SU-DHL-6 (cell line): ENCODE results near the gene PDCD1LG2.

Experiments
- H2AFZ ChIP-seq: fragments of 200-600 bp; sonication (generic); 2 replicates; pipeline ENCODE4 v1.6.1; 2014; ENCODE audit warnings: low read depth, mild to moderate bottlenecking, moderate library complexity, mixed read lengths, antibody characterized with exemption, low read length; ENCODE audit not compliant: severe bottlenecking
- H3F3A ChIP-seq: fragments of 200-600 bp; shearing (Covaris generic); 2 replicates; pipeline ENCODE4 v1.6.0; 2016; ENCODE audit warnings: antibody characterized with exemption, mild to moderate bottlenecking; ENCODE audit not compliant: insufficient read depth
- H3K27ac ChIP-seq: fragments of 200-600 bp; sonication (generic); 2 replicates; pipeline ENCODE4 v1.5.1; 2016; ENCODE audit warnings: low read depth, mild to moderate bottlenecking, low read length, moderate library complexity, mixed read lengths
- H3K27me3 ChIP-seq: fragments of 200-600 bp; sonication (generic), shearing (Covaris generic); 2 replicates; pipeline ENCODE4 v1.6.0; 2014; ENCODE audit warnings: mild to moderate bottlenecking, low read length
- H3K36me3 ChIP-seq: fragments of 200-600 bp; sonication (generic); 2 replicates; pipeline ENCODE4 v1.6.1; 2014; ENCODE audit warnings: mild to moderate bottlenecking, low read length, mixed read lengths
- H3K4me2 ChIP-seq: fragments of 300-600, 200-600 bp; shearing (Covaris generic), sonication (generic); 2 replicates; pipeline ENCODE4 v1.6.0; 2014; ENCODE audit warnings: low read length, low read depth, mild to moderate bottlenecking; ENCODE audit not compliant: poor library complexity, severe bottlenecking
- H3K4me3 ChIP-seq: fragments of 200-600 bp; sonication (generic); 2 replicates; pipeline ENCODE4 v1.5.1; 2014; ENCODE audit warnings: antibody characterized with exemption, low read length, mild to moderate bottlenecking, mixed read lengths; ENCODE audit not compliant: insufficient read depth, poor library complexity, severe bottlenecking
- H3K79me2 ChIP-seq: fragments of 200-600 bp; sonication (generic); 2 replicates; pipeline ENCODE4 v1.6.1; 2014; ENCODE audit warnings: mild to moderate bottlenecking, low read length, moderate library complexity; ENCODE audit not compliant: insufficient read depth
- H3K9ac ChIP-seq: fragments of 200-600 bp; sonication (generic); 2 replicates; pipeline ENCODE4 v1.7.0; 2014; ENCODE audit warnings: mild to moderate bottlenecking, low read length
- H3K9me2 ChIP-seq: fragments of 200-600 bp; sonication (generic); replicated peaks from 2 replicates; pipeline ENCODE4 v1.6.1; 2014; ENCODE audit warnings: low read length; ENCODE audit not compliant: insufficient read depth
- H3K9me3 ChIP-seq: fragments of 200-600 bp; sonication (generic); 2 replicates; pipeline ENCODE4 v1.6.1; 2014; ENCODE audit warnings: low read length, mixed read lengths; ENCODE audit not compliant: insufficient read depth
- H4K20me1 ChIP-seq: fragments of 200-600 bp; sonication (generic); 2 replicates; pipeline ENCODE4 v1.6.1; 2014; ENCODE audit warnings: low read depth, mild to moderate bottlenecking, antibody characterized with exemption, low read length, moderate library complexity, mixed read lengths
- CTCF ChIP-seq: fragments of 200-600 bp; sonication (generic); IDR thresholded peaks from one replicate; pipeline ENCODE4 v1.5.1; 2017; ENCODE audit warnings: antibody characterized with exemption, mild to moderate bottlenecking, low read length, moderate library complexity; ENCODE audit not compliant: insufficient read depth, poor library complexity, severe bottlenecking
- EZH2phosphoT487 ChIP-seq: fragments of 200-600 bp; sonication (generic), shearing (Covaris generic); conservative IDR thresholded peaks from 2 replicates; pipeline ENCODE4 v1.6.1; 2018; ENCODE audit warnings: mild to moderate bottlenecking, antibody characterized with exemption, low read length, moderate library complexity, mixed read lengths

The PDCD1LG2 gene

DNA sequence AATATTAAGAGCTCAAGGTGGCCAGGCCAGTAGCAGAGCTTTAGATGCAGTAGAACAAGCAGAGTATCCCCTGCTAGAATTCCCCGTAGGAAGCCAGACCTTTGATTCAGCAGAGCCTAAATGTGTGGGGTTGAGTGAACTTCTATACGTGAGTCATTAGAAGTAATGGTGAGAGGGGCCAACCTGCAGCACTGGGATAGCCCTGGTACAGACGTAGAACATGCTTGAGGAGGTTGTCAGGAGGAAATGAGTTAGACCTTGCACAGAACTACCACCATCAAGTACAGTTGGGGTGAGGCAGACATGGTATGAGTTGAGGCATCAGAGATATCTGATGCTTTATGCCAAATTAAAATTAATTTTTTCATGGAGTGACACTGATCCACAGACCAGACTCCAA is 42.0 kb downstream of the PDCD1LG2 start:
- Histone ChIP-seq H3K79me2 (no peaks in the 10 kb centered on the region), H3K4me2 (no peak overlapping the region), H3F3A (no peaks in the 10 kb centered on the region), H3K36me3 (no peaks in the 10 kb centered on the region), H2AFZ (no peak overlapping the region), H3K27me3 (no peaks in the 10 kb centered on the region), H3K9ac (no peak overlapping the region), H3K27ac (no peak overlapping the region), H3K4me3 (no peak overlapping the region), H3K9me2 (no peaks in the 10 kb centered on the region), H3K9me3 (no peaks in the 10 kb centered on the region), H4K20me1 (no peaks in the 10 kb centered on the region)
- TF ChIP-seq CTCF (no peak), EZH2phosphoT487 (no peak)

- H3K9me3 ChIP-seq: no peaks in the 10 kb centered on the region
- no peak overlapping the region for H3K9ac ChIP-seq
- no peak overlapping the region for H2AFZ ChIP-seq
- H3K9me2 ChIP-seq: no peaks in the 10 kb centered on the region
- H3K27me3 ChIP-seq: no peaks in the 10 kb centered on the region
- H3K4me2 ChIP-seq: no peak overlapping the region
- no peaks in the 10 kb centered on the region for H3K79me2 ChIP-seq
- H3K27ac ChIP-seq: no peak overlapping the region
- H3K4me3 ChIP-seq: no peak overlapping the region
- TF ChIP-seq EZH2phosphoT487: no peak
- TF ChIP-seq CTCF: no peak
- H3K36me3 ChIP-seq: no peaks in the 10 kb centered on the region
- no peaks in the 10 kb centered on the region for H3F3A ChIP-seq
- no peaks in the 10 kb centered on the region for H4K20me1 ChIP-seq
These were observed 42.9 kb downstream of the PDCD1LG2 start for GRCh38 chr9:5553211-5553610.

DNA sequence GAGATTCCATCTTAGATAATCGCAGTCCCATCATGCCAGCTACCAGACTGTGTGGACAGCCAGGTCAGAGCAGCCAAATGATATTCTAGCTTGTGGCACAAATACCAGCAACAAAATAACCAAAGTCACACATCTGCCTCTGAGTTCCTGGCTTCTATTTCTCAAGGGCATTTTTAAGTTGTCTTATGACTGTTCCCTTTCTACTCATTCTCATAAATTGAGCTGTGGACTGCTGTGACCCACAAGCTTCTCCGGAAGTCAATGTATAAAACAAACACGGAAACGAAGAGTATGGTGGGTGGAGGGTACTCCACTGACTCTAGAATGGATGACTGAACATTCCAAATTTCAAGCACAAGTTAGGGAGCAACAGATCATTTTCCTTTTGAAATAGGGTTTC is 43.9 kb downstream of the PDCD1LG2 start:
- no peak for TF ChIP-seq CTCF
- TF ChIP-seq EZH2phosphoT487: no peak
- Histone ChIP-seq H3K9me2 (no peaks in the 10 kb centered on the region), H3K4me3 (no peak overlapping the region), H3K9ac (no peak overlapping the region), H3K4me2 (no peak overlapping the region), H4K20me1 (no peaks in the 10 kb centered on the region), H3K27me3 (no peaks in the 10 kb centered on the region), H3K36me3 (no peaks in the 10 kb centered on the region), H2AFZ (no peak overlapping the region), H3K79me2 (no peaks in the 10 kb centered on the region), H3K27ac (no peak overlapping the region), H3F3A (no peaks in the 10 kb centered on the region), H3K9me3 (no peaks in the 10 kb centered on the region)
